Liver (tissue), 3 donors: ENCODE data around the gene SFMBT2.

Experiments
- TAF1 ChIP-seq: conservative IDR thresholded peaks from 2 replicates; pipeline ENCODE4 v1.6.1; 2016; ENCODE audit warnings: antibody characterized with exemption, mild to moderate bottlenecking
- TF ChIP-seq, protein P1 (sequence below): fragments of 150-350 bp; IDR thresholded peaks from 2 replicates; pipeline ENCODE4 v1.5.1; 2017; ENCODE audit warnings: improper control_type of control experiment, low read depth, low read length; ENCODE audit not compliant: missing input control
- donor health status: healthy.
- donor health status: healthy.

DNA sequence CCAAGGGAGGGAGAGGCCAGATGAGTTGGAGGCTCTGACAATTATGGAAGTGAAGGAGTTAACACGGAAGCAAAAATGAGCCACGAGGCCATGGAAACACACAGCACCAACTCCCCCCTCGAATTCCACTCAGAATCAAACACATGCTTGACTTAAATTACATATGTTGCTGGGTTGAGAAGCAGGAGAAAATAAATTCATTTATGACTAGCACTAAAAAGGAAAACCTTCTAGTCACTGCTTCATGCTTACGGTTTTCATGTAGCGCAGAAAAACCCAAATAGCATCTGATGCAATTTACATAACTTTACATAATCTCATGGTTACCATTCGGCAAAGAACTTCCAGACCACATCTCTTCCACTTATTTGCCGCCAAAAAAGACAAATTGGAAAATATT lies 51.5 kb downstream of the SFMBT2 start:
- no peak for TF ChIP-seq TAF1
- TF ChIP-seq, protein P1, sequence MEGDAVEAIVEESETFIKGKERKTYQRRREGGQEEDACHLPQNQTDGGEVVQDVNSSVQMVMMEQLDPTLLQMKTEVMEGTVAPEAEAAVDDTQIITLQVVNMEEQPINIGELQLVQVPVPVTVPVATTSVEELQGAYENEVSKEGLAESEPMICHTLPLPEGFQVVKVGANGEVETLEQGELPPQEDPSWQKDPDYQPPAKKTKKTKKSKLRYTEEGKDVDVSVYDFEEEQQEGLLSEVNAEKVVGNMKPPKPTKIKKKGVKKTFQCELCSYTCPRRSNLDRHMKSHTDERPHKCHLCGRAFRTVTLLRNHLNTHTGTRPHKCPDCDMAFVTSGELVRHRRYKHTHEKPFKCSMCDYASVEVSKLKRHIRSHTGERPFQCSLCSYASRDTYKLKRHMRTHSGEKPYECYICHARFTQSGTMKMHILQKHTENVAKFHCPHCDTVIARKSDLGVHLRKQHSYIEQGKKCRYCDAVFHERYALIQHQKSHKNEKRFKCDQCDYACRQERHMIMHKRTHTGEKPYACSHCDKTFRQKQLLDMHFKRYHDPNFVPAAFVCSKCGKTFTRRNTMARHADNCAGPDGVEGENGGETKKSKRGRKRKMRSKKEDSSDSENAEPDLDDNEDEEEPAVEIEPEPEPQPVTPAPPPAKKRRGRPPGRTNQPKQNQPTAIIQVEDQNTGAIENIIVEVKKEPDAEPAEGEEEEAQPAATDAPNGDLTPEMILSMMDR, result no peak
